ENCODE data around the gene ANO1.

DNA sequence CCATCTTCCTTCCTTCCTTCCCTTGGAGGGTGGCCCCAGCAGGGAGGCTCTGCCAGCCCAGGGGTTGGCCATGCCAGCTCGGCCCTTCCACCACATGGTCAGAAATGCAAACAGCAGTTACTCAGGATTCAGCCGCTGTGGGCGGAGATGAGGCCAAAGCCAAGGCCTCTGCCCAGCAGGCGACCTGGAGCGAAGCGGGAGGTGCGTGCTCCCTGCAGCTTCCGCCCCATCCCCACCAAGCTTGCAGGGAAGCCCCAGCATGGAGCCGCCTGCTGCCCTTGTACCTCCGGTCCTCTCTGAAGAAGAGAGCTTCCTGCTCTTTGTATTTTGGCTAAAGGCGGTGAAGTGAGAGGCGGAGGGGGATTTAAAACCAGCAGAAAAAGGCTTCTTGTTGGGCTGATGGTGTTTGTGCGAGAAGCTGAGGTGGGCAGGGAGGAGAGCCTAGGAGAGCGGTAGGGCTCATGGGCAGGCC lies 50.4 kb downstream of the ANO1 start:
- TF ChIP-seq, protein P1, sequence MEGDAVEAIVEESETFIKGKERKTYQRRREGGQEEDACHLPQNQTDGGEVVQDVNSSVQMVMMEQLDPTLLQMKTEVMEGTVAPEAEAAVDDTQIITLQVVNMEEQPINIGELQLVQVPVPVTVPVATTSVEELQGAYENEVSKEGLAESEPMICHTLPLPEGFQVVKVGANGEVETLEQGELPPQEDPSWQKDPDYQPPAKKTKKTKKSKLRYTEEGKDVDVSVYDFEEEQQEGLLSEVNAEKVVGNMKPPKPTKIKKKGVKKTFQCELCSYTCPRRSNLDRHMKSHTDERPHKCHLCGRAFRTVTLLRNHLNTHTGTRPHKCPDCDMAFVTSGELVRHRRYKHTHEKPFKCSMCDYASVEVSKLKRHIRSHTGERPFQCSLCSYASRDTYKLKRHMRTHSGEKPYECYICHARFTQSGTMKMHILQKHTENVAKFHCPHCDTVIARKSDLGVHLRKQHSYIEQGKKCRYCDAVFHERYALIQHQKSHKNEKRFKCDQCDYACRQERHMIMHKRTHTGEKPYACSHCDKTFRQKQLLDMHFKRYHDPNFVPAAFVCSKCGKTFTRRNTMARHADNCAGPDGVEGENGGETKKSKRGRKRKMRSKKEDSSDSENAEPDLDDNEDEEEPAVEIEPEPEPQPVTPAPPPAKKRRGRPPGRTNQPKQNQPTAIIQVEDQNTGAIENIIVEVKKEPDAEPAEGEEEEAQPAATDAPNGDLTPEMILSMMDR (IDR thresholded peaks at IDR 0.05), result no peak
- no peak for TF ChIP-seq POLR2A (IDR thresholded peaks at IDR 0.05)
